ENCODE results near the gene DAPK1.

DAPK1 gene

GRCh38 chr9:87594194-87594593 lies 96.5 kb downstream of the DAPK1 start:
- H2BK5ac ChIP-seq (ENCODE audit: low read depth, low read length, poor library complexity, severe bottlenecking), result no peak overlapping the region
- H3K4me3 ChIP-seq (ENCODE audit: insufficient read depth in 1 of 2, low read depth in 1 of 2, low read length in 2 of 2), result no peak overlapping the region
- H3K9me3 ChIP-seq (ENCODE audit: control insufficient read depth, low read length), result no peaks in the 10 kb centered on the region
- peak; percentile 54 for DNase-seq
- no peak overlapping the region for H2BK15ac ChIP-seq (ENCODE audit: low read depth, poor library complexity, severe bottlenecking)
- no peak overlapping the region for H4K8ac ChIP-seq (ENCODE audit: low read length)
- peak overlapping the region; percentile 30 for H3K9ac ChIP-seq (ENCODE audit: low read length)
- no peak overlapping the region for H3K18ac ChIP-seq (ENCODE audit: low read depth in 1 of 2, low read length in 2 of 2)
- H3K27ac ChIP-seq (ENCODE audit: low read length, poor library complexity, severe bottlenecking), result peak overlapping the region; percentile 53
- H3K23ac ChIP-seq (ENCODE audit: low read length in 2 of 2), result no peak overlapping the region
- no peak overlapping the region for H3K4ac ChIP-seq (ENCODE audit: low read depth in 1 of 2, low read length in 2 of 2)
- no peak overlapping the region for H3K14ac ChIP-seq (ENCODE audit: low read length in 2 of 2)
- no peak overlapping the region for H2BK120ac ChIP-seq (ENCODE audit: low read depth, low read length)
- H2BK12ac ChIP-seq (ENCODE audit: low read length in 2 of 2), result peak overlapping the region in 1 of 2 experiments; percentile 16
- WGBS, result 79% methylated on average over 4 of the region's 4 CpGs
- peaks cover 0 to 3% of the 10 kb centered on the region in 2 experiments for H3K36me3 ChIP-seq (ENCODE audit: control insufficient read depth in 1 of 2, insufficient read depth in 2 of 2, low read depth in 1 of 2, low read length in 2 of 2)
- no peak overlapping the region for H3K4me2 ChIP-seq (ENCODE audit: low read length, poor library complexity, severe bottlenecking)
- peaks cover 34% of the 10 kb centered on the region for H3K4me1 ChIP-seq (ENCODE audit: control insufficient read depth, insufficient read depth, low read depth, low read length)
- no peak overlapping the region for H2AK5ac ChIP-seq (ENCODE audit: low read length, severe bottlenecking)
- no peak overlapping the region for H4K91ac ChIP-seq (ENCODE audit: low read length)
- peaks cover 35% of the 10 kb centered on the region for H3K79me1 ChIP-seq (replicated peaks; ENCODE audit: low read length, poor library complexity, severe bottlenecking)
- no peak overlapping the region for H2AFZ ChIP-seq (ENCODE audit: low read depth, low read length)
- H3K27me3 ChIP-seq (ENCODE audit: control insufficient read depth in 1 of 2, insufficient read depth in 1 of 2, low read length in 2 of 2), result no peaks in the 10 kb centered on the region

- H3K27me3 ChIP-seq (ENCODE audit: control insufficient read depth in 1 of 2, insufficient read depth in 1 of 2, low read length in 2 of 2), result no peaks in the 10 kb centered on the region
- H2BK120ac ChIP-seq (ENCODE audit: low read depth, low read length), result no peak overlapping the region
- peak overlapping the region; percentile 19 for H2BK5ac ChIP-seq (ENCODE audit: low read depth, low read length, poor library complexity, severe bottlenecking)
- H3K4me2 ChIP-seq (ENCODE audit: low read length, poor library complexity, severe bottlenecking), result no peak overlapping the region
- peak overlapping the region; percentile 30 for H3K9ac ChIP-seq (ENCODE audit: low read length)
- H3K4me1 ChIP-seq (ENCODE audit: control insufficient read depth, insufficient read depth, low read depth, low read length), result peaks cover 34% of the 10 kb centered on the region
- H2AFZ ChIP-seq (ENCODE audit: low read depth, low read length), result no peak overlapping the region
- no peaks in the 10 kb centered on the region for H3K9me3 ChIP-seq (ENCODE audit: control insufficient read depth, low read length)
- no peak overlapping the region for H3K4ac ChIP-seq (ENCODE audit: low read depth in 1 of 2, low read length in 2 of 2)
- H4K8ac ChIP-seq (ENCODE audit: low read length), result no peak overlapping the region
- H3K27ac ChIP-seq (ENCODE audit: low read length, poor library complexity, severe bottlenecking), result peak overlapping the region; percentile 53
- no peak for DNase-seq
- H3K18ac ChIP-seq (ENCODE audit: low read depth in 1 of 2, low read length in 2 of 2), result no peak overlapping the region
- H4K91ac ChIP-seq (ENCODE audit: low read length), result no peak overlapping the region
- H2BK15ac ChIP-seq (ENCODE audit: low read depth, poor library complexity, severe bottlenecking), result no peak overlapping the region
- peaks cover 0 to 3% of the 10 kb centered on the region in 2 experiments for H3K36me3 ChIP-seq (ENCODE audit: control insufficient read depth in 1 of 2, insufficient read depth in 2 of 2, low read depth in 1 of 2, low read length in 2 of 2)
- no peak overlapping the region for H3K23ac ChIP-seq (ENCODE audit: low read length in 2 of 2)
- peaks cover 32% of the 10 kb centered on the region for H3K79me1 ChIP-seq (replicated peaks; ENCODE audit: low read length, poor library complexity, severe bottlenecking)
- no peak overlapping the region for H3K4me3 ChIP-seq (ENCODE audit: insufficient read depth in 1 of 2, low read depth in 1 of 2, low read length in 2 of 2)
- peak overlapping the region in 1 of 2 experiments; percentile 1 for H2BK12ac ChIP-seq (ENCODE audit: low read length in 2 of 2)
- H3K14ac ChIP-seq (ENCODE audit: low read length in 2 of 2), result no peak overlapping the region
- H2AK5ac ChIP-seq (ENCODE audit: low read length, severe bottlenecking), result peak overlapping the region; percentile 69
Measured at GRCh38 chr9:87594662-87595061, 97.0 kb downstream of the DAPK1 start.

GRCh38 chr9:87595610-87596009 lies 97.9 kb downstream of the DAPK1 start:
- WGBS, result 98% methylated on average over 11 of the region's 12 CpGs
- Histone ChIP-seq H2AFZ (ENCODE audit: low read depth, low read length) (no peak overlapping the region), H2BK120ac (ENCODE audit: low read depth, low read length) (no peak overlapping the region), H2BK15ac (ENCODE audit: low read depth, poor library complexity, severe bottlenecking) (no peak overlapping the region), H2BK5ac (ENCODE audit: low read depth, low read length, poor library complexity, severe bottlenecking) (no peak overlapping the region), H3K4me1 (ENCODE audit: control insufficient read depth, insufficient read depth, low read depth, low read length) (peaks cover 37% of the 10 kb centered on the region), H3K23ac (ENCODE audit: low read length in 2 of 2) (no peak overlapping the region), H3K27me3 (ENCODE audit: control insufficient read depth in 1 of 2, insufficient read depth in 1 of 2, low read length in 2 of 2) (no peaks in the 10 kb centered on the region), H3K9ac (ENCODE audit: low read length) (no peak overlapping the region), H3K36me3 (ENCODE audit: control insufficient read depth in 1 of 2, insufficient read depth in 2 of 2, low read depth in 1 of 2, low read length in 2 of 2) (peaks cover 0 to 3% of the 10 kb centered on the region in 2 experiments), H3K4ac (ENCODE audit: low read depth in 1 of 2, low read length in 2 of 2) (no peak overlapping the region), H2AK5ac (ENCODE audit: low read length, severe bottlenecking) (no peak overlapping the region), H3K9me3 (ENCODE audit: control insufficient read depth, low read length) (no peaks in the 10 kb centered on the region), H3K4me3 (ENCODE audit: insufficient read depth in 1 of 2, low read depth in 1 of 2, low read length in 2 of 2) (no peak overlapping the region), H3K18ac (ENCODE audit: low read depth in 1 of 2, low read length in 2 of 2) (no peak overlapping the region), H4K8ac (ENCODE audit: low read length) (no peak overlapping the region), H3K79me1 (replicated peaks; ENCODE audit: low read length, poor library complexity, severe bottlenecking) (peaks cover 31% of the 10 kb centered on the region), H3K14ac (ENCODE audit: low read length in 2 of 2) (no peak overlapping the region), H4K91ac (ENCODE audit: low read length) (no peak overlapping the region), H3K4me2 (ENCODE audit: low read length, poor library complexity, severe bottlenecking) (no peak overlapping the region), H2BK12ac (ENCODE audit: low read length in 2 of 2) (no peak overlapping the region), H3K27ac (ENCODE audit: low read length, poor library complexity, severe bottlenecking) (no peak overlapping the region)
- DNase-seq, result peak; percentile 49

GRCh38 chr9:87596862-87597261 lies 99.2 kb downstream of the DAPK1 start:
- no peak overlapping the region for H2AFZ ChIP-seq (ENCODE audit: low read depth, low read length)
- DNase-seq, result no peak
- no peak overlapping the region for H3K18ac ChIP-seq (ENCODE audit: low read depth in 1 of 2, low read length in 2 of 2)
- no peak overlapping the region for H2BK12ac ChIP-seq (ENCODE audit: low read length in 2 of 2)
- H4K8ac ChIP-seq (ENCODE audit: low read length), result no peak overlapping the region
- H3K14ac ChIP-seq (ENCODE audit: low read length in 2 of 2), result no peak overlapping the region
- H3K27me3 ChIP-seq (ENCODE audit: control insufficient read depth in 1 of 2, insufficient read depth in 1 of 2, low read length in 2 of 2), result no peaks in the 10 kb centered on the region
- H3K4me3 ChIP-seq (ENCODE audit: insufficient read depth in 1 of 2, low read depth in 1 of 2, low read length in 2 of 2), result no peak overlapping the region
- H2BK5ac ChIP-seq (ENCODE audit: low read depth, low read length, poor library complexity, severe bottlenecking), result no peak overlapping the region
- H2BK15ac ChIP-seq (ENCODE audit: low read depth, poor library complexity, severe bottlenecking), result no peak overlapping the region
- H3K79me1 ChIP-seq (replicated peaks; ENCODE audit: low read length, poor library complexity, severe bottlenecking), result peaks cover 28% of the 10 kb centered on the region
- no peaks in the 10 kb centered on the region for H3K9me3 ChIP-seq (ENCODE audit: control insufficient read depth, low read length)
- 96% methylated on average over 7 of the region's 7 CpGs for WGBS
- no peak overlapping the region for H2BK120ac ChIP-seq (ENCODE audit: low read depth, low read length)
- H3K4ac ChIP-seq (ENCODE audit: low read depth in 1 of 2, low read length in 2 of 2), result no peak overlapping the region
- H4K91ac ChIP-seq (ENCODE audit: low read length), result no peak overlapping the region
- peaks cover 0 to 3% of the 10 kb centered on the region in 2 experiments for H3K36me3 ChIP-seq (ENCODE audit: control insufficient read depth in 1 of 2, insufficient read depth in 2 of 2, low read depth in 1 of 2, low read length in 2 of 2)
- peak overlapping the region; percentile 1 for H2AK5ac ChIP-seq (ENCODE audit: low read length, severe bottlenecking)
- H3K9ac ChIP-seq (ENCODE audit: low read length), result no peak overlapping the region
- no peak overlapping the region for H3K23ac ChIP-seq (ENCODE audit: low read length in 2 of 2)
- H3K27ac ChIP-seq (ENCODE audit: low read length, poor library complexity, severe bottlenecking), result no peak overlapping the region
- H3K4me1 ChIP-seq (ENCODE audit: control insufficient read depth, insufficient read depth, low read depth, low read length), result peaks cover 43% of the 10 kb centered on the region
- no peak overlapping the region for H3K4me2 ChIP-seq (ENCODE audit: low read length, poor library complexity, severe bottlenecking)

All from mesenchymal stem cell (in vitro differentiated cells and primary cell).